GM19452 (cell line): ENCODE measurements around the gene RAB14.
A peak's percentile ranks its signal among the peaks of the same experiment; 100 is the strongest.
"Not testable (repeated sequence)": the region's sequence is repeated elsewhere in the genome, so short reads cannot be mapped to it uniquely, and the experiment has no call there.

Experiments
- ATAC-seq: cut with Tn5 transposase; IDR thresholded peaks from one replicate; pipeline ENCODE4 v1.9.1; 2021; ENCODE audit not compliant: unreplicated experiment

Gene RAB14

DNA sequence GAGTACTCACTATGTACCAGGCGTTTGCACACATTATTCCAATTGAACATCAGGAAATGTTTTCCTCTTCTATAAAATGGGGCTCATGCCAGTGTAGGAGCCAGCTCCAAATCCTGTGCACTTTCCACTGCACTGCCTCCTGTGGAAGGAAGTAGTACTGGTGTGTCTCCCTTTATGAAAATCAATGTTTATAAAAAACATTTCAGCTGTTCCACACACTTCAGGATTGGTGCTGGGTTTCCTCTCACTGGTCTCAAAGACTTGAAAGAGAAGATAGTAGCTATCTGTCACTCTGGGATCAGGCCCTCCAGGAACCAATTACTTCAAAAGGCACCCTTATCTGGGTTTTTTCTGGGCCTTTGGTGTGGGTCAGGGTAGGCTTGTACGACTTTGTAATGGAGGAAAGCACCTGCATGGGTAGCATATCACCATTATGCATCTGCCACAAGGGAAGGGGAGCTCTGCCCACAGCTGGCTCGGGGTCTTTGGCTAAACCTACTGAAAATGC is 32.5 kb downstream of the RAB14 start:
- ATAC-seq = no peak

DNA sequence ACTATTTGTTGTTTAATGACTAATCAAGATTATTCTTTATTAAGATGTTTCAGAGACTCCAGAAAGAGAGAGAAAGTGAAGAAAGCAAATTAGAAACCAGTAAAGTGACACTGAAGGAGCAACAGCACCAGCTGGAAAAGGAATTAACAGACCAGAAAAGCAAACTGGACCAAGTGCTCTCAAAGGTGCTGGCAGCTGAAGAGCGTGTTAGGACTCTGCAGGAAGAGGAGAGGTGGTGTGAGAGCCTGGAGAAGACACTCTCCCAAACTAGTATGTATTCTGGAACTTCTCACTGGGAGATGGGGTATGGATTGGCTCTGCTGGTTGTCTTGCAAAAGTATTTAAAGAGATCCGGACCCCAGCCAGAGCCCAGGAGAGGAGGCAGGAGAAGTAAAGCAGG is 33.6 kb downstream of the RAB14 start:
- ATAC-seq = no peak

DNA sequence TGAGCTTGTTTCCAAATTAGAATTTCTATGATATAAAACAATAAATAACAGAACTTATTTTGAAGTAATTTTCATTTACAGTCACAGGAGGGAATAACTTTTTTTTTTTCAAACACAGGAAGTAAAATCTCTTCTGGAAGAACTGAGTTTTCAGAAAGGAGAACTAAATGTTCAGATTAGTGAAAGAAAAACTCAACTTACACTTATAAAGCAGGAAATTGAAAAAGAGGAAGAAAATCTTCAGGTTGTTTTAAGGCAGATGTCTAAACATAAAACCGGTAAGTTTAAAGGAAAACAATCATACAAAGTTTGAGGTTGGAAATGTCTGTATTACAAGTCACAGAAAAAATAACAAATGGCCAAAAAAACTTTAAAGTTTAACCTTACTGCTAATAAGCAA is 41.6 kb downstream of the RAB14 start:
- ATAC-seq = no peak

DNA sequence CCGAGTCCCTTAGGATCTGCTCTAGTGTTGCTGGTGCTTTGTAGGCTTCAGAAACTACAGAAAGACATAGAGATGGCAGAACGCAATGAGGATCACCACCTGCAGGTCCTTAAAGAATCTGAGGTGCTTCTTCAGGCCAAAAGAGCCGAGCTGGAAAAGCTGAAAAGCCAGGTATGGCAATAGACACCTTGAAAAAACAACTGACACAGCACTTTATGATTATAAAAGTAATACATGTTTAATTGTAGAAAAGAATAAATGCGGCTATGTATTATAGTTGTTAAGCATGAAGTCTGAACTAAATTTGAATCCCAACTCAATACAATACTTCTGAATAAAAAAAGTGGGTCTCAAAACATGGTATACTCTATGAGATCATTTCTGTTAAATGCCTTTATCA is 43.7 kb downstream of the RAB14 start:
- ATAC-seq = no peak

- ATAC-seq = peak; percentile 82
These were observed 45.4 kb downstream of the RAB14 start for GRCh38 chr9:121156263-121156731.

GRCh38 chr9:121154782-121155181 is 46.9 kb downstream of the RAB14 start:
- ATAC-seq = no peak

- no peak for ATAC-seq
These were observed 48.0 kb downstream of the RAB14 start for GRCh38 chr9:121153642-121154041.

DNA sequence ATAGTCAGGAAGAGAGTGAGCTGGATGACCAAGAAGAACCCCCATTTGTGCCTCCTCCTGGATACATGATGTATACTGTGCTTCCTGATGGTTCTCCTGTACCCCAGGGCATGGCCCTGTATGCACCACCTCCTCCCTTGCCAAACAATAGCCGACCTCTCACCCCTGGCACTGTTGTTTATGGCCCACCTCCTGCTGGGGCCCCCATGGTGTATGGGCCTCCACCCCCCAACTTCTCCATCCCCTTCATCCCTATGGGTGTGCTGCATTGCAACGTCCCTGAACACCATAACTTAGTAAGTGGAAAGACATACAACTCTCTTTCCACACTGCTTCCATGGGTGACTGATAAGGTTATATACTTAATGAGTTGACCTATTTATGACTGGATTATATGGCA is 51.5 kb downstream of the RAB14 start:
- ATAC-seq = no peak

DNA sequence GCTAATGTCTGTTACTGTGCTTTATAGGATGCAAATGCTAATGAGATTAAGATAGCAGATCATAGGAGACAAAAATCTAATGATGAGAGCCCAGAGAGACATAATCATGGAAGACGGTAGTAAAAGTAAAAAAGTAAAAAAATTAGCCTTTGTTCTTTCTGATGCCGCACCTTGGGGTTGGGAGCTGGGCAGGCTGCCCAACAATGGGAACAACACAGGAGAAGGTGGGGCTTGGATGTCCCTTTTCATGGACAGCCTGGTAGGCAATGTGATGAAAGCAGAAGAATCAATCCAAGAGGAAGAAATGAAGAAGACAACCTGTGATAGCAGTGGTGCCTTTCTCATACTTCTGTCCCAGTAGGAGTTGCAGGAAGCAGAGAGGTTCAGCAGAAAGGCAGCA is 57.2 kb downstream of the RAB14 start:
- no peak for ATAC-seq

GRCh38 chr9:121143771-121144170 is 57.9 kb downstream of the RAB14 start:
- no peak for ATAC-seq

- no peak for ATAC-seq
These were observed 60.0 kb downstream of the RAB14 start for GRCh38 chr9:121141706-121142105.

DNA sequence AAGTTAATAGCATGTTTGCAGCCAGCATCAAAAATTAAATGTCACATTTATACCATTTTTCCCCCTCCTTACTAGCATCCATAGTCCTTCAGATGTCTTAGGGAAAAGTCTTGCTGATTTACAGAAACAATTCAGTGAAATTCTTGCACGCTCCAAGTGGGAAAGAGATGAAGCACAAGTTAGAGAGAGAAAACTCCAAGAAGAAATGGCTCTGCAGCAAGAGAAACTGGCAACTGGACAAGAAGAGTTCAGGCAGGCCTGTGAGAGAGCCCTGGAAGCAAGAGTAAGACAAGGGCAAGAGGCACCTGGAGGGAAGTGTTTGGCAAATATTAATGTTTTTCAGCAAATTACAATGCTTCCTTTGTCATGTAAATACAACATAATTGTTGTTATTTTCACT is 60.4 kb downstream of the RAB14 start:
- no peak for ATAC-seq

DNA sequence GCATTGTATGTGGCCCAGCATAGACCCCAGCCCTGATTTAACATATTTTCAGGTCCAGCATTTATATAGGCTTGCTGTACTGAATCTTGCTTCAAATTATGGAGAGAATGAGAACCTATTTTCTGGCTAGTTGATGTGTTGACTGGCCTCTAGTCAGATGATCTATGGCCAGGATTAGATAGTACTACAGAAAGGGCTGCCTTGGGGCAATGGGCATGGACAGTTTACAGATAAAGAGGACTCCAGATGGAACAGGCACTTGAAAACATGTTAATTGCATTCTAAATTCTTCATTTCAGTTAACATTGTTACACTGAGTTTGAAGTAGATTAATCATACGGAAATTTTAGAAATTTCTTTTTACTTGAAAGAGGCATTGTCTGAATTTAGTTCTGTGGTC is 61.5 kb downstream of the RAB14 start:
- no peak for ATAC-seq

DNA sequence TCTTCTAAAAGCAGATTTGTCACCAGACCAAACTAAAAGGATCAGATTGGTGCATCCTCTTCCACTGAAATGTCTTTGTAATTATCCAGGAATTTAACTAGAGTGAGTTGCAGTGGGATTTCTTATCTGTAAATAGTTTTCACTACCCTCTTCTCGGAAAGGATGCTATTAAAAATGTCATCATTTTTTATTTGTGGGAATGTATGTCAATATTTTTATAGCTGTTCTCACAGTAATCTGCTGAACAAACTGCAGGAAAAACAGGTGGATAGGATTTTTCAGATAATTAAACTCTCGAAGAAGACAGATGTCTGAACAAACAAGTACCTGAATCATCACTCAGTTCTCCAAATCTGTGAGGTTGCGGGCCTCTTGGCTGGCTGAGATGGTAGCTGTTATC is 62.7 kb downstream of the RAB14 start:
- ATAC-seq = no peak

- no peak for ATAC-seq
These were observed 63.1 kb downstream of the RAB14 start for GRCh38 chr9:121138561-121138960.

DNA sequence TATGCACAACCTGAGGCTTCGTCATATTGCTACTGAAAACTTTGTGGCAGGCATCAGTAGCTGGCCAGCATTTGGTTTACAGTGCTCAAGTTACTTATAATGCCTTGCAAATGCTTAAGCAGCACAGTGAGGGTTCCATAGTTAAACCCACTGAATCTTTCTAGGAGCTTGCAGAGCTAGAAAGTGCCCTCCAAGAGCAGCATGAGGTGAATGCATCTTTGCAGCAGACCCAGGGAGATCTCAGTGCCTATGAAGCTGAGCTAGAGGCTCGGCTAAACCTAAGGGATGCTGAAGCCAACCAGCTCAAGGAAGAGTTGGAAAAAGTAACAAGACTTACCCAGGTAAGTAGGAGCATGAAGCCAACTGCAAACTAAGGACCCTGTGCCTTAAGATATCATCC is 66.0 kb downstream of the RAB14 start:
- no peak for ATAC-seq

- no peak for ATAC-seq
These were observed 68.4 kb downstream of the RAB14 start for GRCh38 chr9:121133104-121133816.

DNA sequence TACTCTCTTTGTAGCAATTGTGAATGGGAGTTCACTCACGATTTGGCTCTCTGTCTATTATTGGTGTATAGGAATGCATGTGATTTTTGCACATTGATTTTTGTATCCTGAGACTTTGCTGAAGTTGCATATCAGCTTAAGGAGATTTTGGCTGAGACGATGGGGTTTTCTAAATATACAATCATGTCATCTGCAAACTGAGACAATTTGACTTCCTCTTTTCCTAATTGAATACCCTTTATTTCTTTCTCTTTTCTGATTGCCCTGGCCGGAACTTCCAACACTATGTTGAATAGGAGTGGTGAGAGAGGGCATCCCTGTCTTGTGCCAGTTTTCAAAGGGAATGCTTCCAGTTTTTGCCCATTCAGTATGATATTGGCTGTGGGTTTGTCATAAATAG is 72.3 kb downstream of the RAB14 start:
- not testable (repeated sequence) for ATAC-seq
